ENCODE results near the gene ZNF783.
"Not testable (repeated sequence)": the region's sequence is repeated elsewhere in the genome, so short reads cannot be mapped to it uniquely, and the experiment has no call there.

ZNF783 gene

DNA sequence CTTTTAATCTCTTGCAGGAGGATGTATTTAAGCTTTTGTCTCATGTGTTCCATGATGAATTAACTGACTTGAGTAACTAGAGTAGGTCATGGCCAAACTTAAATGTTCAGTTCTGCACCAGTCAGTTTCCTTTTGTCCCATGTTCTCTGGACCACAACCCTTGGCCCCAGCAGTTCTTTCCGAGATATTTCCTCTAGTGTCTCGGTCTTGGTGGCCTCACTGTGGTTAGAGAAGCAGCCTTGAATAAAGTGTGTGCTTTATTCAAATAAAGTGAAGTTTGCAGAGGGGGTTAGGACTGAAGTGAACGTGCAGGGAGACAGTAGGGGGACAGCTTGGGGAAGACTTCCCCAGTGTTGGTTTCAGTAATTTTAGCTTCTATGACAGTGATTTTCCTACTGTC lies 13.2 kb upstream of the ZNF783 start:
- Mint-ChIP-seq H3K9me3 (no peaks in the 10 kb centered on the region), H3K36me3 (ENCODE audit: low read depth) (peaks cover 50% of the 10 kb centered on the region), H3K27me3 (ENCODE audit: low read depth, poor library complexity) (no peaks in the 10 kb centered on the region), H3K4me1 (peaks cover 20% of the 10 kb centered on the region), H3K27ac (no peak overlapping the region), H3K4me3 (no peak overlapping the region)
- TF ChIP-seq, protein P1, sequence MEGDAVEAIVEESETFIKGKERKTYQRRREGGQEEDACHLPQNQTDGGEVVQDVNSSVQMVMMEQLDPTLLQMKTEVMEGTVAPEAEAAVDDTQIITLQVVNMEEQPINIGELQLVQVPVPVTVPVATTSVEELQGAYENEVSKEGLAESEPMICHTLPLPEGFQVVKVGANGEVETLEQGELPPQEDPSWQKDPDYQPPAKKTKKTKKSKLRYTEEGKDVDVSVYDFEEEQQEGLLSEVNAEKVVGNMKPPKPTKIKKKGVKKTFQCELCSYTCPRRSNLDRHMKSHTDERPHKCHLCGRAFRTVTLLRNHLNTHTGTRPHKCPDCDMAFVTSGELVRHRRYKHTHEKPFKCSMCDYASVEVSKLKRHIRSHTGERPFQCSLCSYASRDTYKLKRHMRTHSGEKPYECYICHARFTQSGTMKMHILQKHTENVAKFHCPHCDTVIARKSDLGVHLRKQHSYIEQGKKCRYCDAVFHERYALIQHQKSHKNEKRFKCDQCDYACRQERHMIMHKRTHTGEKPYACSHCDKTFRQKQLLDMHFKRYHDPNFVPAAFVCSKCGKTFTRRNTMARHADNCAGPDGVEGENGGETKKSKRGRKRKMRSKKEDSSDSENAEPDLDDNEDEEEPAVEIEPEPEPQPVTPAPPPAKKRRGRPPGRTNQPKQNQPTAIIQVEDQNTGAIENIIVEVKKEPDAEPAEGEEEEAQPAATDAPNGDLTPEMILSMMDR (IDR thresholded peaks at IDR 0.05) = no peak
- no peak for DNase-seq

DNA sequence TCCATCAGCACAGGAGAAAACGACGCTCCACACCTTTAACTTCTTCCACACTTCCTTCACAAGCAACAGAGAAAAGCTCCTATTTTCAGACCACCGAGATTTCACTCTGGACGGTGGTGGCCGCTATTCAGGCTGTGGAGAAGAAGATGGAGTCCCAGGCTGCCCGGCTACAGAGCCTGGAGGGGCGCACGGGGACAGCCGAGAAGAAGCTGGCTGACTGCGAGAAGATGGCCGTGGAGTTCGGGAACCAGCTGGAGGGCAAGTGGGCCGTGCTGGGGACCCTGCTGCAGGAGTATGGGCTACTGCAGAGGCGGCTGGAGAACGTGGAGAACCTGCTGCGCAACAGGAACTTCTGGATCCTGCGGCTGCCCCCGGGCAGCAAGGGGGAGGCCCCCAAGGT lies 11.8 kb upstream of the ZNF783 start:
- H3K4me3 Mint-ChIP-seq; DNase-seq; H3K9me3 Mint-ChIP-seq; H3K27me3 Mint-ChIP-seq (ENCODE audit: low read depth, poor library complexity); H3K27ac Mint-ChIP-seq: not testable (repeated sequence)
- peaks cover 49% of the 10 kb centered on the region for H3K36me3 Mint-ChIP-seq (ENCODE audit: low read depth)
- H3K4me1 Mint-ChIP-seq = peaks cover 16% of the 10 kb centered on the region

DNA sequence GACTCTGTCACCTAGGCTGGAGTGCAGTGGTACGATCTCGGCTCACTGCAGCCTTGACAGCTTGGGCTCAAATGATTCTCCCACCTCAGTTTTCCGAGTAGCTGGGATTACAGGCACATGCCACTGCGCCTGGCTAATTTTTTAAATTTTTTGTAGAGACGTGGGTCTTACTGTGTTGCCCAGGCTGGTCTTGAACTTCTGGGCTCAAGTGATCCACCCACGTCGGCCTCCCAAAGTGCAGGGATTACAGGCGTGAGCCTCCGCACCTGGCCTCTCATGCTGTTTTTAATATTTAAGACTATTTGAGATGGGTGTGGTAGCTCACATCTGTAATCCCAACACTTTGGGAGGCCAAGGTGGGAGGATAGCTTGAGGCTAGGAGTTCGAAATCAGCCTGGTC lies 10.5 kb upstream of the ZNF783 start:
- DNase-seq; H3K27me3 Mint-ChIP-seq (ENCODE audit: low read depth, poor library complexity); H3K4me3 Mint-ChIP-seq; H3K27ac Mint-ChIP-seq; H3K9me3 Mint-ChIP-seq; H3K4me1 Mint-ChIP-seq: not testable (repeated sequence)
- H3K36me3 Mint-ChIP-seq (ENCODE audit: low read depth) = peaks cover 48% of the 10 kb centered on the region

DNA sequence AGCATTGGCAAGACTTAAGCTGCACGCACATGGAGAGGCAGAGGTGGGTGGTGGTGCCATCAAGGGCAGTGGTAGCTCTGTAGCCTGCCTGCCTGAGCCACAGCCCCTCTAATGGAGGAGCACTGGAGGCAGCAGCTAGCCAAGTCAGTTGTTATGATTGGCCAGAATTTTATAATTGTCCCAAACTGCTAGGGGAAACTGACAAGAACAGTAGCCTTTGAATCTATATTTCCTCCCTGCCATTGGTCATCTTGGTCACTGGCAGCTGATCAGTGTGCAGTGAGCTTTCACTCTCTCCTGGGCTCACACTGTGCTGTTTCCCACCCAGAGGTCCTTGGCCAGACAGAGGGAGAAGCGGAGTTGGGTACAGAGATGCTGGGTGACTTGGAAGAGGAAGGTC lies 9.6 kb upstream of the ZNF783 start:
- TF ChIP-seq, protein P1 (IDR thresholded peaks at IDR 0.05) = no peak
- H3K36me3 Mint-ChIP-seq (ENCODE audit: low read depth) = peaks cover 48% of the 10 kb centered on the region
- H3K9me3 Mint-ChIP-seq = no peaks in the 10 kb centered on the region
- H3K4me3 Mint-ChIP-seq = no peak overlapping the region
- H3K4me1 Mint-ChIP-seq = peaks cover 9% of the 10 kb centered on the region
- no peak for DNase-seq
- H3K27me3 Mint-ChIP-seq (ENCODE audit: low read depth, poor library complexity) = no peaks in the 10 kb centered on the region
- no peak overlapping the region for H3K27ac Mint-ChIP-seq

DNA sequence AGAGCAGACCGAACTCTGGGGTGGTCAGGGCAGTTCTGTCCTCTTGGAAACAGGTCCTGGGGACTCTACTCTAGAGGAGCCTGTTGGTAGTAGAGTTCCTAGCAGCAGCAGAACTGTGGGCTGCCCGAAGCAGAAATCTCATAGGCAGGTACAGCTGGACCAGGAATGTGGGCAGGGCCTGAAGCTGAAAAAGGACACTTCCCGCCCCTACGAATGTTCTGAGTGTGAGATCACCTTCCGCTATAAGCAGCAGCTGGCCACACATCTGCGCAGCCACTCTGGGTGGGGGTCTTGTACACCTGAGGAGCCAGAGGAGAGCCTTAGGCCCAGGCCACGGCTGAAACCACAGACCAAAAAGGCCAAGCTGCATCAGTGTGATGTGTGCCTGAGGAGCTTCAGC lies 8.3 kb upstream of the ZNF783 start:
- Mint-ChIP-seq H3K36me3 (ENCODE audit: low read depth) (peaks cover 39% of the 10 kb centered on the region), H3K4me1 (no peaks in the 10 kb centered on the region), H3K27ac (no peak overlapping the region), H3K27me3 (ENCODE audit: low read depth, poor library complexity) (no peaks in the 10 kb centered on the region), H3K9me3 (no peaks in the 10 kb centered on the region), H3K4me3 (no peak overlapping the region)
- TF ChIP-seq, protein P1 (IDR thresholded peaks at IDR 0.05) = no peak
- DNase-seq = no peak

DNA sequence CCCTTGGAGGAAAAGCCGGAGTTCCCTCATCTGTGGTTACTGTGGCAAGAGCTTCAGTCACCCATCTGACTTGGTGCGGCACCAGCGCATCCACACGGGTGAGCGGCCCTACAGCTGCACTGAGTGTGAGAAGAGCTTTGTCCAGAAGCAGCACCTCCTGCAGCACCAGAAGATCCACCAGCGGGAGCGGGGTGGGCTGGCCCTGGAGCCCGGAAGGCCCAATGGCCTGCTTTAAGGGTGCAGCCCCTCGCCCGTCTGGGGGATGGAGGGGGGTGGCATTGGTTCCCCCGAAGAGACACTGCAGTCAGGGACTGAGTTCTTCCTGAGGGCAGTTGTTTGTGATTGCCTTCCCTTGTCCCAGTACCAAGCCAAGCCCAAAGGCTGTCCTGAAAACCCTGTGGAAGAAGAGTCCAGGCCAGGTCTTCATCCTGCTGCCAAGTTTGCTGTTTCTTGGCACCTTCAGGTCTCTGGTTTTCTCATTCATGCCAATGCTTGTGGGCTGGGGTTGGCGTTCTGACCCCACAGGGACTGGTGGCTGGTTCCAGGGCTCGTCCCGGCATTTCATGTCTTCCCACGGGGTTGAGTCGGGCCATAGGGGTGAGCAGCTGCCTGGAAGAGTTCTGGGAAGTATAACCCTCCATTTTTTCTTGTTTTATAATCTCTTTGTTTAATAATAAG lies 7.7 kb upstream of the ZNF783 start:
- TF ChIP-seq, protein P1 (IDR thresholded peaks at IDR 0.05) = no peak
- Mint-ChIP-seq H3K27me3 (ENCODE audit: low read depth, poor library complexity) (no peaks in the 10 kb centered on the region), H3K4me3 (no peak overlapping the region), H3K9me3 (no peaks in the 10 kb centered on the region), H3K4me1 (no peaks in the 10 kb centered on the region), H3K27ac (no peak overlapping the region), H3K36me3 (ENCODE audit: low read depth) (peaks cover 39% of the 10 kb centered on the region)
- no peak for DNase-seq

DNA sequence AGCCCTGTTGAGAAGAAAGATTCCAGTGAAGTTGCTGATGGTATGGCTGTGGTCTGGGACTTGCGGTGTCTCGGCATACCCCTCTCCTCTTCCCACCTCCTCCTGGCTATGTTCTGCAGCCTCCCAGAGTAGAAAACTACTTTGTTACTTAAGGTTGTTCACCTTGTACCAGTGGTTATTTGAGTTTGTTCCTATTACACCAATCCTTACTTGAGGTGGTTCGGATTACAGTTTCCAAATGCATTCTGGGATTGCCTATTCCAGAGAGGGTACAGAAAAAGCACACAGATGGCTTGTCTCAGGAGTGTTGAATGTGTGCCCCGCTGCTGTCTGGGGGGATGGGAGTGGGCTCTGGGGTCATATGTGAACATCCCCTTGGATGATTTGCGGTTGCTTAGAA lies 6.8 kb upstream of the ZNF783 start:
- Mint-ChIP-seq H3K36me3 (ENCODE audit: low read depth) (peaks cover 38% of the 10 kb centered on the region), H3K27ac (no peak overlapping the region), H3K4me3 (no peak overlapping the region), H3K27me3 (ENCODE audit: low read depth, poor library complexity) (no peaks in the 10 kb centered on the region), H3K9me3 (no peaks in the 10 kb centered on the region), H3K4me1 (no peaks in the 10 kb centered on the region)
- DNase-seq = no peak
- TF ChIP-seq, protein P1 (IDR thresholded peaks at IDR 0.05) = no peak

Measured in nephron progenitor cell (in vitro differentiated cells).